ENCODE data around the gene DPYSL5.

- TF ChIP-seq EZH2 (IDR thresholded peaks at IDR 0.05; ENCODE audit: low read depth, low read length, severe bottlenecking) (no peak), ZNF274 (IDR thresholded peaks at IDR 0.05; ENCODE audit: borderline replicate concordance, extremely low read depth, low read length) (no peak), KDM4A (IDR thresholded peaks at IDR 0.05; ENCODE audit: low read depth, low read length, severe bottlenecking) (no peak), CTCF (IDR thresholded peaks at IDR 0.05; ENCODE audit: control extremely low read depth in 1 of 3, insufficient read depth in 1 of 3, low read depth in 1 of 3, low read length in 3 of 3) (no peak)
Measured at GRCh38 chr2:26807788-26808460, 40.0 kb upstream of the DPYSL5 start.
